Brain pericyte (primary cell): Measurements from ENCODE around the gene COQ10A.
A peak's percentile ranks its signal among the peaks of the same experiment; 100 is the strongest.

Source experiments
- DNase-seq: peaks from one replicate; pipeline ENCODE4 v3.0.0-alpha.2; 2012; ENCODE audit warnings: low read depth, low spot score

Gene COQ10A

GRCh38 chr12:56266693-56267442 is at the start of gene COQ10A:
TSS of gene COQ10A (plus strand) at chr12:56266942. CDS start at chr12:56267119, 177 bp downstream.
- peak; percentile 47 for DNase-seq

GRCh38 chr12:56219840-56220239 is 46.9 kb upstream of the COQ10A start:
- DNase-seq, result no peak

GRCh38 chr12:56220611-56221231 is 46.0 kb upstream of the COQ10A start:
- no peak for DNase-seq

- DNase-seq, result no peak
Measured at GRCh38 chr12:56221232-56221756, 45.4 kb upstream of the COQ10A start.

DNA sequence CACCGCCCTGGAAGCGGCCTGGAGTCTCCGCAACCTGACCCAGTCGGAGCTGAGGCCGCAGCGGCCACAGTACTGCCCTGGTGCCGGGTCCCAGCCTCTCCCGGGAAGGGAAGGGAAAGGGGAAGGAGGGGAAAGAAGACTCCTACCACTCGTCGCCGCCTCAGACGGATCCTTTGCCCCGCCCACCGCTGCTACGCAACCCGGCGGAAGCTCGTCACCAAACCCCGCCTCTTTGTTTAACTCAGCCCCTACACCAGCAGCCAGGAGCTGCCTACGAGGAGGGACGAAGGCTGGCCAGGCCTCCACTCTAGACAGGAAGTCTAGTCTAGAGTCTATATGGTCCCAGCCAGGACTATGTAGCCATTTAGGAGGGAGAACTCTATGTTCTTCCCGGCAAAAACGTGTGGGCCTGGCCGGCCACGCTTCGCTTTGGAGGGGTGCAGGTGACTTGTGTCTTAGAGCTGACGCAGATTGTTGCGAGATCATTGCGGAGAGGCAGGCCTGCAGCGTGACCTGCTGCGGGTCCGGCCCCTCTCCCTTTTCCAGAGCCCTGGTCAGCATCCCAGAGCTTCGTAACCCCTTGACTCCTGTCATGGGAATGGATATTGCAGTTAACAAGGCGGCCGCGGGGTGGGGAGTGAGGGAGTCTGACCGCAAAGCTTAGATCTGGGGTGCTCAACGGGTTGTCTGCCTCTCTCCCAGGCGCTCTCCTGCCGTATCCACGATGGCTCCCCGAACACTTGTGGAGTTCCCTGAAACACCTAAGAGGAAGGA is 44.8 kb upstream of the COQ10A start, which contains the start of gene RNF41:
RNF41 (minus strand) TSS at position 166 of the 774 bp plus-strand sequence. CDS start 7,875 bp downstream, outside the sequence.
- peak; percentile 94 for DNase-seq

- no peak for DNase-seq
Measured at GRCh38 chr12:56222531-56222895, 44.2 kb upstream of the COQ10A start.

GRCh38 chr12:56223571-56224101 is 43.1 kb upstream of the COQ10A start:
- DNase-seq, result no peak

DNA sequence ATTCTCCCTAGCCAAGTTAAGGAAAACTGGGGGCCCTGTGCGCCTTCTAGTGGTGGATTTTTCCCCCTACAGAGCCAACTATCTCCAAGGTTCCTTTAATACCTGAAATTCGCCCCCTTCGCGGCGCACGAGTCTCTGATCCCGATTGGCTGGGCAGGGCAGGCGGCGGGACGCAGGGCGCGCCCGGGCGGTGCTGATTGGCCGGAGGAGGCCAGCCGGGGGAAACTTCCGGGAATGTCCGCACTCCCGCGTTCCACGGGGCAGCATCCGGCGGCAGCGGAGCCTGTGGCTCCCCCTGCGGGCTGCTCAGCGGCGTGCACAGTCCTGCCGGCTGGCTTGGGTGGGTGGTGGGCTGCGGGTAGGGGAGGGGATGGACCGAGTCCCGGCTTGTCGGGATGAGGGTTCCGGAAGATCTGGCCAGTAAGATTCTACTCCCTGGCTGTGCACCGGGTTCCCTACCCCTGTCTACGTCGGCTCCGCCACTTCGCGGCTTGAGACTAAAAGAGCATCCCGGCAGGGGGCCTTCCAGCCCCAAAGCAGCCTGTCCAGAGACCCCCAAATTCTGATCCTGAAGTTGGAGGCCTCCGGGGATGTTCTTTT is 42.5 kb upstream of the COQ10A start, which contains the start of gene NABP2:
NABP2 (plus strand) TSS at position 241 of the 600 bp plus-strand sequence. CDS start 515 bp downstream, outside the sequence.
- DNase-seq, result peak; percentile 95

DNA sequence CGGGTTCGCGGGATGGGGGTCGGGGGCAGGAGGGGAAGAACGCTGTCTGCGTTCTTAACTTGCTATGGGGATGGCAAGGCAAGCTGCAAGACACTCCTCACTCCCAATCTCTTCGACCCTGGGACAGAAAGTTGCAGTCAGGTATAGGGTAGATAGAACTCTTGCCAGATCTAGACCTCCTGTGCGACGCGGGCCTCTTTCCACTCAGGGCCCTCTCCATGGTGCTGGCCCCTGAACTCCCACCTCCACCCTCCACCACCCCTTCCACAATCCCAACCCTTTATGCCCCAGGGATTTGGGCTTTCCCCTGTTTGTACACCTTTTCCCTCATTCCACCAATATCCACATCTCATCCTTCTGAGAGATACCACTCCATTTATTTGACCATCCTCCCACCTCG is 41.8 kb upstream of the COQ10A start:
- no peak for DNase-seq

GRCh38 chr12:56229082-56229481 is 37.7 kb upstream of the COQ10A start:
- DNase-seq, result no peak

- DNase-seq, result no peak
Measured at GRCh38 chr12:56229916-56230431, 36.8 kb upstream of the COQ10A start, which contains the start of gene SLC39A5. TSS of gene SLC39A5 (plus strand) at chr12:56230051. CDS start at chr12:56231275, 1,224 bp downstream.

- no peak for DNase-seq
Measured at GRCh38 chr12:56230432-56231183, 36.1 kb upstream of the COQ10A start.

DNA sequence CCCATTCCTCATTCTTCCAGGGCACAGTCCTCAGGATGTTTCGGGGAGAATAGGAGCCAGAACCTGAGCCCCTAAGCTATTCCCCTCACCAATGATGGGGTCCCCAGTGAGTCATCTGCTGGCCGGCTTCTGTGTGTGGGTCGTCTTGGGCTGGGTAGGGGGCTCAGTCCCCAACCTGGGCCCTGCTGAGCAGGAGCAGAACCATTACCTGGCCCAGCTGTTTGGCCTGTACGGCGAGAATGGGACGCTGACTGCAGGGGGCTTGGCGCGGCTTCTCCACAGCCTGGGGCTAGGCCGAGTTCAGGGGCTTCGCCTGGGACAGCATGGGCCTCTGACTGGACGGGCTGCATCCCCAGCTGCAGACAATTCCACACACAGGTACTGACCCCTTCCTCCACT is 35.6 kb upstream of the COQ10A start:
- DNase-seq, result no peak

GRCh38 chr12:56234746-56235436 is 31.9 kb upstream of the COQ10A start:
- no peak for DNase-seq

GRCh38 chr12:56236091-56236490 is 30.7 kb upstream of the COQ10A start:
- no peak for DNase-seq

GRCh38 chr12:56236985-56237384 is 29.8 kb upstream of the COQ10A start:
- DNase-seq, result no peak

GRCh38 chr12:56237552-56237951 is 29.2 kb upstream of the COQ10A start:
- DNase-seq, result no peak

DNA sequence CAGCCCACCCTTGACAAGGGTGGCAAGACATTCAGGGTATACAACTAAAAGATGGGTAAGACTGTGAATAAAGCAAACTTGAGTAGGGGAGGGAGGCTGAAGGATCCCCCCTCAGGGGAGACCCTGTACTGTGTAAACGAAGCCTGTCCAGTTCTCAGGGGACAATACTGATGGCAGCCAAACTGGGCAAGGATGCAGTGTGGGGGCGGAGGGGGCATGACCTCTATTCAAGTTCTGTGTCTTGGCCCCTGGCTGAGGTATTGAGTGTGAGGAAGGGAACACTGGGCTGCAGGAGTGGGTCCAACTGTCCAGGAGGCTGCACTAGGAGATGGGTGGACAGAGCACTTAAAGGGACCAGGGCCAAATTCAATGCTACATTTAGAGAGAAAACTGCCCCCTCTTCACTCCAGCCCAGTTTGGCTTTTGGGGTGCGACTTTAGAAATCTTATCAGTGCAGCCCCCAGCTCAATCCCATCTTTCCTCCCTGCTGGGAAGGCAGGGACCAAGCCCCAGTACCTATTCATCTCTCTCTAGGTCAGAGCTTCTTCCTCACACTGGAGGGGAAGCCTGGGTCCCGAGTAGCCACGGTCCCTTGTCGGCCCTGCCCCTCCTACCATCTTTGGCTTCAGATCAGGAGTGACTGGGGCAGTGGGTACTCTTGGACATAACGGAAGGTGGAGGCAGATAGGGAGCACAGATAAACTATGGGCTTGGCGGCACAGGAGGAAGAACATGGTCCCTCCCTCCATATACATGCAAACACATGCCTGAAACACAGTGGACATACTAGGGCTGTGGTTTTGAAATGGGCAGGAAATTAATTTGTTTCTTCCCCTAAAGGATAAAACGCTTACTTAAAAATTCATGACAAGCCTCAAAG is 25.1 kb upstream of the COQ10A start:
- no peak for DNase-seq

DNA sequence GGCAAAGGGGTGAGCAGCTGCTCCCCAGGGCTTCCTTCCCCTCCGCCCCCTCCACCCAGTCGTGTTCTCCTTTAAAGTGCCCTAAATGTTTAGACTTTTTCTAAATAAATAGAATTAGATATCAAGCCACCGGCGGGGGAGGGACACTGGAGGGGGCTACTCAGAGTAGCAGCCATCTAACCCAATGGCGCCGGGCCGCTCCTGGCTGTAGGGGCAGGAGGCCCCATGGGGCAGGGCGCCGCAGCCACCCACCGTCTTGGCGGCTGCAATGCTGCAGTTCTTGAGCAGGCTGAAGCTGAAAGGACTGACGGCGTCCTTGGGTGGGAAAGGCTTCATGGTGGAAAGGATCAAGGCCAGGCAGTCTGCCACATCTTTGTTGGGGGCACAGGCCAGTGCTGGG is 23.8 kb upstream of the COQ10A start:
- DNase-seq, result no peak
